CD4-positive, alpha-beta T cell (primary cell): ENCODE measurements around the gene LETM1. TPM values are rescaled to one million over a fixed set of nuclear protein-coding genes. Genes with fewer than 3 reads are reported as not detected.

Experiments
- ATAC-seq: fragments of 200-7000 bp; cut with Tn5 transposase; one replicate; pipeline ENCODE4 v1.10.0; 2022; ENCODE audit warnings: mild to moderate bottlenecking; ENCODE audit not compliant: poor library complexity
- CTCF ChIA-PET: fragments of 350-600 bp; sonication (Branson Sonifier 250); formaldehyde crosslinking; loops from one replicate; lab custom pipeline; 2021; ENCODE audit warnings: antibody characterized with exemption, inconsistent platforms; lab: Charles Lee
- POLR2A ChIA-PET: fragments of 350-600 bp; sonication (Branson Sonifier 250); formaldehyde crosslinking; loops from one replicate; lab custom pipeline; 2021; ENCODE audit warnings: antibody characterized with exemption, inconsistent platforms; lab: Charles Lee
- DNase-seq, 14 experiments: peaks; one replicate each; pipeline ENCODE4 v3.0.0-alpha.2; 2013 to 2020; ENCODE audit warnings: mixed read lengths in 2 of 14
- H3K27ac ChIP-seq, 2 donors: one replicate each; pipeline versions ENCODE4 v1.5.1 to v1.7.0; 2013; ENCODE audit warnings: low read length in 2 of 2, low read depth in 1 of 2, mild to moderate bottlenecking in 1 of 2
- H3K27me3 ChIP-seq, 2 experiments: 1 replicate in 1 of 2; 2 replicates in 1 of 2; pipeline versions ENCODE4 v1.6.1 to v1.7.0; 2013; ENCODE audit warnings: low read length in 2 of 2, control low read depth in 1 of 2, mild to moderate bottlenecking in 1 of 2, moderate library complexity in 1 of 2; ENCODE audit not compliant: insufficient read depth in 2 of 2, control insufficient read depth in 1 of 2
- H3K36me3 ChIP-seq: one replicate; pipeline ENCODE4 v1.6.1; 2013; ENCODE audit warnings: low read length, control low read depth; ENCODE audit not compliant: insufficient read depth
- H3K4me1 ChIP-seq: one replicate; pipeline ENCODE4 v1.6.1; 2013; ENCODE audit warnings: low read length, control low read depth; ENCODE audit not compliant: insufficient read depth
- H3K4me3 ChIP-seq: one replicate; pipeline ENCODE4 v1.5.1; 2013; ENCODE audit warnings: mild to moderate bottlenecking, low read length, moderate library complexity
- H3K9me3 ChIP-seq, 2 experiments: 1 replicate in 1 of 2; 2 replicates in 1 of 2; pipeline versions ENCODE4 v1.6.1 to v1.7.0; 2013; ENCODE audit warnings: low read length in 2 of 2, mild to moderate bottlenecking in 2 of 2, control low read depth in 1 of 2, moderate library complexity in 1 of 2; ENCODE audit not compliant: control insufficient read depth in 1 of 2, insufficient read depth in 1 of 2
- H3K27ac Mint-ChIP-seq: one replicate; pipeline ENCODE4 v1.8.0; 2020; ENCODE audit warnings: mixed read lengths
- H3K27me3 Mint-ChIP-seq: one replicate; pipeline ENCODE4 v1.8.0; 2021; ENCODE audit warnings: mixed read lengths
- H3K36me3 Mint-ChIP-seq: one replicate; pipeline ENCODE4 v1.8.0; 2021; ENCODE audit warnings: low read depth, mixed read lengths
- H3K4me1 Mint-ChIP-seq: one replicate; pipeline ENCODE4 v1.8.0; 2021; ENCODE audit warnings: low read depth, mixed read lengths
- H3K4me3 Mint-ChIP-seq: one replicate; pipeline ENCODE4 v1.8.0; 2020; ENCODE audit warnings: mild to moderate bottlenecking, mixed read lengths
- H3K9me3 Mint-ChIP-seq: one replicate; pipeline ENCODE4 v1.8.0; 2020; ENCODE audit warnings: mixed read lengths
- CTCF ChIP-seq: fragments of 200-600 bp; IDR thresholded peaks from one replicate; pipeline ENCODE4 v1.8.0; 2022; ENCODE audit warnings: antibody characterized with exemption, mild to moderate bottlenecking
- intact Hi-C, 2 experiments: fragments of 100-400 bp; cut with DNase I in 1 of 2; cut with micrococcal nuclease in 1 of 2; formaldehyde crosslinking; loops; one replicate each; pipeline versions ENCODE4 v1.15.1 to v1.9.0; 2023 to 2025; cut with DNase I, micrococcal nuclease
- total RNA-seq, 174 experiments: library from RNA in 2 of 174; stranded (reverse) in 2 of 174; gene quantifications; one replicate each; pipeline ENCODE4 v1.2.3 and lab custom pipeline; 2021 to 2026

LETM1 gene
- total RNA-seq, 2 experiments from 2014 or later: 21.2 to 25.2 TPM

GRCh38 chr4:1790005-1790404 is 66.0 kb downstream of the LETM1 start:
- intact Hi-C loops: no loop called here
- H3K9me3 Mint-ChIP-seq: no peaks in the 10 kb centered on the region
- H3K36me3 Mint-ChIP-seq: no peaks in the 10 kb centered on the region
- no peak for TF ChIP-seq CTCF
- Histone ChIP-seq H3K27me3 (peaks cover 2 to 8% of the 10 kb centered on the region in 2 experiments), H3K36me3 (no peaks in the 10 kb centered on the region), H3K9me3 (peaks cover 0 to 5% of the 10 kb centered on the region in 2 experiments), H3K27ac (no peak overlapping the region), H3K4me3 (no peak overlapping the region), H3K4me1 (peaks cover 10% of the 10 kb centered on the region)
- no peak overlapping the region for H3K4me3 Mint-ChIP-seq
- ChIA-PET POLR2A (no interaction called here), CTCF (no interaction called here)
- no peak for ATAC-seq
- no peaks in the 10 kb centered on the region for H3K4me1 Mint-ChIP-seq
- peaks cover 11% of the 10 kb centered on the region for H3K27me3 Mint-ChIP-seq
- DNase-seq: no peak
- no peak overlapping the region for H3K27ac Mint-ChIP-seq

DNA sequence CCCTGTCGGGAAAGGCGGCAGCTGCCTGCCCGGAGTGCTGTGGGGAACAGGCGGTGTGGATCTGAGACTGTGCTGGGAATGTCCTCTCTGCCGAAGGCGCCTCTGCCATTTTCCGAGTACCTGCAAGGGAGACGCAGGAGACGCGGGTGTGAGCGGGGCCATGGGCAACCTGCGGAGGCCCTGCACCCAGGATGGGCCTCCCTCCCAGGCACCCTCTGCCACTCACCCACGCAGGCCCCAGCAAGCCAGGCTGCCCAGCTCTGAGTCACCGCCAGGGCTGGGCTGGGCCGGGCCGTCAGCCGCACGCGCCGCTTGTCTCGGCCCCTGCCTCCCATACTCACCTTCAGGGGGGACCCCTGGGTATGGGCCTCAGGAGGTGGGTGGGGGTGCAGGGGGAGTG is 66.4 kb downstream of the LETM1 start:
- CTCF ChIA-PET: no interaction called here
- Mint-ChIP-seq H3K4me1 (no peaks in the 10 kb centered on the region), H3K27ac (no peak overlapping the region), H3K9me3 (no peaks in the 10 kb centered on the region), H3K36me3 (no peaks in the 10 kb centered on the region), H3K4me3 (no peak overlapping the region), H3K27me3 (peaks cover 11% of the 10 kb centered on the region)
- intact Hi-C loops: no loop called here
- Histone ChIP-seq H3K9me3 (peaks cover 0 to 5% of the 10 kb centered on the region in 2 experiments), H3K36me3 (no peaks in the 10 kb centered on the region), H3K4me3 (no peak overlapping the region), H3K4me1 (peaks cover 8% of the 10 kb centered on the region), H3K27me3 (peaks cover 0 to 6% of the 10 kb centered on the region in 2 experiments), H3K27ac (no peak overlapping the region)
- no peak for ATAC-seq
- POLR2A ChIA-PET: no interaction called here
- no peak for TF ChIP-seq CTCF
- DNase-seq: no peak

GRCh38 chr4:1788254-1788973 is 67.5 kb downstream of the LETM1 start:
- DNase-seq (no peak), ATAC-seq (no peak)
- ChIA-PET CTCF (interaction anchor here (1.1 kb wide), 1 partner anchor 12 kb away, joined by 3 read pairs; no protein-coding TSS in a partner anchor), POLR2A (no interaction called here)
- Mint-ChIP-seq H3K36me3 (no peaks in the 10 kb centered on the region), H3K4me1 (no peaks in the 10 kb centered on the region), H3K27ac (no peak overlapping the region), H3K27me3 (peaks cover 11% of the 10 kb centered on the region), H3K9me3 (no peaks in the 10 kb centered on the region), H3K4me3 (no peak overlapping the region)
- peaks cover 0 to 5% of the 10 kb centered on the region in 2 experiments for H3K9me3 ChIP-seq
- H3K27ac ChIP-seq: no peak overlapping the region
- H3K4me1 ChIP-seq: no peaks in the 10 kb centered on the region
- TF ChIP-seq CTCF: no peak
- H3K4me3 ChIP-seq: no peak overlapping the region
- H3K36me3 ChIP-seq: no peaks in the 10 kb centered on the region
- no peaks in the 10 kb centered on the region for H3K27me3 ChIP-seq
- intact Hi-C loops: no loop called here
